H9 (cell line): ENCODE results near the gene POLR1C. TPM values are rescaled to one million over a fixed set of nuclear protein-coding genes. Genes with fewer than 3 reads are reported as not detected.

Experiments
- DNase-seq: peaks from one replicate; pipeline ENCODE4 v3.0.0-alpha.2; 2017
- H2AFZ ChIP-seq: one replicate; pipeline ENCODE4 v1.6.1; 2013; ENCODE audit warnings: mild to moderate bottlenecking, low read length, control low read depth, moderate library complexity
- H2AK5ac ChIP-seq: 2 replicates; pipeline ENCODE4 v1.6.1; 2013; ENCODE audit warnings: low read length, control low read depth, mixed read lengths; ENCODE audit not compliant: insufficient read length
- H2BK120ac ChIP-seq: one replicate; pipeline ENCODE4 v1.6.1; 2013; ENCODE audit warnings: low read depth, mild to moderate bottlenecking, low read length, control low read depth, inconsistent platforms; ENCODE audit not compliant: poor library complexity, severe bottlenecking
- H2BK12ac ChIP-seq: 2 replicates; pipeline ENCODE4 v1.6.1; 2013; ENCODE audit warnings: low read length, control low read depth, mixed read lengths, low read depth; ENCODE audit not compliant: insufficient read length
- H2BK15ac ChIP-seq: 2 replicates; pipeline ENCODE4 v1.6.1; 2013; ENCODE audit warnings: low read depth, low read length, control low read depth
- H2BK20ac ChIP-seq: one replicate; pipeline ENCODE4 v1.6.1; 2013; ENCODE audit warnings: low read depth, mild to moderate bottlenecking, low read length, control low read depth, inconsistent platforms; ENCODE audit not compliant: poor library complexity, severe bottlenecking
- H2BK5ac ChIP-seq: 2 replicates; pipeline ENCODE4 v1.6.1; 2013; ENCODE audit warnings: low read length, control low read depth, mixed read lengths; ENCODE audit not compliant: insufficient read length
- H3K14ac ChIP-seq: 2 replicates; pipeline ENCODE4 v1.6.1; 2013; ENCODE audit warnings: low read length, control low read depth; ENCODE audit not compliant: insufficient read depth
- H3K18ac ChIP-seq: 2 replicates; pipeline ENCODE4 v1.6.1; 2013; ENCODE audit warnings: low read depth, mild to moderate bottlenecking, mixed read lengths, low read length, control low read depth; ENCODE audit not compliant: insufficient read length
- H3K23ac ChIP-seq: 2 replicates; pipeline ENCODE4 v1.6.1; 2013; ENCODE audit warnings: low read length, control low read depth, mixed read lengths, low read depth; ENCODE audit not compliant: insufficient read length
- H3K23me2 ChIP-seq: 2 replicates; pipeline ENCODE4 v1.6.1; 2013; ENCODE audit warnings: low read depth, mild to moderate bottlenecking, mixed read lengths, low read length, control low read depth; ENCODE audit not compliant: insufficient read length, poor library complexity, severe bottlenecking
- H3K27ac ChIP-seq: 2 replicates; pipeline ENCODE4 v1.5.1; 2013; ENCODE audit warnings: low read length, control low read depth, mixed read lengths, low read depth; ENCODE audit not compliant: insufficient read length
- H3K27me3 ChIP-seq: 2 replicates; pipeline ENCODE4 v1.6.1; 2013; ENCODE audit warnings: low read length, control low read depth, inconsistent platforms; ENCODE audit not compliant: insufficient read depth
- H3K4ac ChIP-seq: 2 replicates; pipeline ENCODE4 v1.6.1; 2013; ENCODE audit warnings: low read depth, mild to moderate bottlenecking, control low read depth, inconsistent platforms, low read length, moderate library complexity
- H3K4me1 ChIP-seq: 2 replicates; pipeline ENCODE4 v1.6.1; 2013; ENCODE audit warnings: low read length, control low read depth, inconsistent platforms; ENCODE audit not compliant: insufficient read depth
- H3K4me2 ChIP-seq: 2 replicates; pipeline ENCODE4 v1.6.1; 2013; ENCODE audit warnings: low read length, control low read depth, mixed read lengths; ENCODE audit not compliant: insufficient read length, insufficient read depth
- H3K56ac ChIP-seq: 2 replicates; pipeline ENCODE4 v1.6.1; 2013; ENCODE audit warnings: low read depth, mild to moderate bottlenecking, mixed read lengths, low read length, control low read depth; ENCODE audit not compliant: insufficient read length
- H3K79me1 ChIP-seq: 2 replicates; pipeline ENCODE4 v1.6.1; 2013; ENCODE audit warnings: low read depth, mild to moderate bottlenecking, moderate library complexity, low read length, control low read depth, inconsistent platforms; ENCODE audit not compliant: insufficient read depth, poor library complexity, severe bottlenecking
- H3K79me2 ChIP-seq: 2 replicates; pipeline ENCODE4 v1.6.1; 2013; ENCODE audit warnings: low read length, control low read depth, inconsistent platforms; ENCODE audit not compliant: insufficient read depth
- H3K9ac ChIP-seq: 2 replicates; pipeline ENCODE4 v1.6.1; 2013; ENCODE audit warnings: low read length, control low read depth, mixed read lengths; ENCODE audit not compliant: insufficient read length; ENCODE audit errors: extremely low read depth
- H3K9me3 ChIP-seq: one replicate; pipeline ENCODE4 v1.6.1; 2013; ENCODE audit warnings: low read depth, low read length, inconsistent platforms; ENCODE audit not compliant: control insufficient read depth
- H3T11ph ChIP-seq: one replicate; pipeline ENCODE4 v1.6.1; 2013; ENCODE audit warnings: mild to moderate bottlenecking, low read length, control low read depth, inconsistent platforms
- H4K20me1 ChIP-seq: one replicate; pipeline ENCODE4 v1.6.1; 2013; ENCODE audit not compliant: control insufficient read depth, insufficient read length, insufficient read depth
- H4K5ac ChIP-seq: 2 replicates; pipeline ENCODE4 v1.6.1; 2013; ENCODE audit warnings: low read depth, mild to moderate bottlenecking, mixed read lengths, low read length, control low read depth; ENCODE audit not compliant: insufficient read length
- H4K8ac ChIP-seq: replicated peaks from 2 replicates; pipeline ENCODE4 v1.6.1; 2013; ENCODE audit warnings: low read length, control low read depth, mixed read lengths, low read depth; ENCODE audit not compliant: insufficient read length
- H4K91ac ChIP-seq: 2 replicates; pipeline ENCODE4 v1.6.1; 2013; ENCODE audit warnings: low read depth, mild to moderate bottlenecking, moderate library complexity, mixed read lengths, low read length, control low read depth; ENCODE audit not compliant: insufficient read length
- H3K27ac Mint-ChIP-seq, 3 experiments: 2 replicates in 2 of 3; 3 replicates in 1 of 3; pipeline ENCODE4 v1.8.0; 2020 to 2021; ENCODE audit warnings: mixed read lengths in 3 of 3, mild to moderate bottlenecking in 1 of 3, moderate library complexity in 1 of 3
- H3K27me3 Mint-ChIP-seq: 2 replicates; pipeline ENCODE4 v1.8.0; 2021; ENCODE audit warnings: low read depth, mild to moderate bottlenecking, moderate library complexity, mixed read lengths
- H3K36me3 Mint-ChIP-seq, 3 experiments: 2 replicates in 2 of 3; 3 replicates in 1 of 3; pipeline ENCODE4 v1.8.0; 2020 to 2021; ENCODE audit warnings: low read depth in 3 of 3, mixed read lengths in 3 of 3; ENCODE audit not compliant: insufficient read depth in 1 of 3
- H3K4me1 Mint-ChIP-seq, 2 experiments: 2 replicates each; pipeline ENCODE4 v1.8.0; 2020; ENCODE audit warnings: mixed read lengths in 2 of 2
- H3K4me3 Mint-ChIP-seq, 2 experiments: 2 replicates in 1 of 2; 3 replicates in 1 of 2; pipeline ENCODE4 v1.8.0; 2020 to 2021; ENCODE audit warnings: mild to moderate bottlenecking in 2 of 2, mixed read lengths in 2 of 2, moderate library complexity in 1 of 2
- H3K9me3 Mint-ChIP-seq, 2 experiments: 2 replicates in 1 of 2; 3 replicates in 1 of 2; pipeline ENCODE4 v1.8.0; 2020; ENCODE audit warnings: mild to moderate bottlenecking in 2 of 2, mixed read lengths in 2 of 2, moderate library complexity in 1 of 2
- CTCF ChIP-seq: fragments of 200-600 bp; sonication (generic); conservative IDR thresholded peaks from 3 replicates; pipeline ENCODE4 v1.8.0; 2021; ENCODE audit warnings: antibody characterized with exemption, mild to moderate bottlenecking
- WGBS: extraction: QIAGEN DNeasy Blood & Tissue Kit; methylation state at CpG from one replicate; pipeline ENCODE4 v1.1.7; 2013; ENCODE audit warnings: missing lambda C conversion rate, low lambda C conversion rate, mixed read lengths; ENCODE audit not compliant: insufficient read length; ENCODE audit errors: extremely low coverage; 5-methylcytosine and 5-hydroxymethylcytosine counted together
- total RNA-seq: library from RNA; stranded (reverse); gene quantifications from 2 replicates; pipeline ENCODE4 v1.2.1, GENCODE V29; 2021

Gene POLR1C
- total RNA-seq, 1 experiment from 2014 or later: 75.8 TPM

GRCh38 chr6:43496370-43497128, 20.3 kb upstream of the POLR1C start:
- Histone ChIP-seq H4K20me1 (peaks cover 2% of the 10 kb centered on the region), H3K79me1 (peaks cover 5% of the 10 kb centered on the region), H3K27me3 (no peaks in the 10 kb centered on the region), H2BK120ac (no peak overlapping the region), H2BK12ac (no peak overlapping the region), H2BK20ac (no peak overlapping the region), H3K23ac (no peak overlapping the region), H4K5ac (no peak overlapping the region), H2BK5ac (no peak overlapping the region), H3K9ac (no peak overlapping the region), H2AK5ac (no peak overlapping the region), H3K14ac (no peak overlapping the region), H3K23me2 (no peaks in the 10 kb centered on the region), H3T11ph (no peak overlapping the region), H3K4ac (no peak overlapping the region), H2BK15ac (no peak overlapping the region), H3K4me1 (peaks cover 6% of the 10 kb centered on the region; the same call in 1 of the 2 replicates), H4K8ac (no peak overlapping the region), H3K79me2 (no peaks in the 10 kb centered on the region; the same call in 1 of the 2 replicates), H3K4me2 (no peak overlapping the region), H2AFZ (no peak overlapping the region), H3K27ac (no peak overlapping the region), H4K91ac (no peak overlapping the region), H3K18ac (no peak overlapping the region), H3K56ac (no peak overlapping the region), H3K9me3 (no peaks in the 10 kb centered on the region)
- peaks cover 10 to 39% (median 36%) of the 10 kb centered on the region in 3 experiments for H3K36me3 Mint-ChIP-seq
- H3K27ac Mint-ChIP-seq: peak overlapping the region in 2 of 3 experiments; percentile 65 to 77; a peak in 4 of 7 replicates
- no peaks in the 10 kb centered on the region for H3K9me3 Mint-ChIP-seq
- WGBS: no CpG with 5 or more reads among the region's 18 CpGs
- H3K4me1 Mint-ChIP-seq: peaks cover 30% of the 10 kb centered on the region in 2 experiments
- TF ChIP-seq CTCF: peak; percentile 75
- H3K27me3 Mint-ChIP-seq: no peaks in the 10 kb centered on the region
- DNase-seq: peak; percentile 71
- no peak overlapping the region for H3K4me3 Mint-ChIP-seq
